ENCODE data around the gene C5AR1. TPM values are rescaled to one million over a fixed set of nuclear protein-coding genes. Genes with fewer than 3 reads are reported as not detected.

The C5AR1 gene
- total RNA-seq (2022; extraction: Qiagen RNA extraction; ENCODE audit: low read depth) = 1.6 to 3.0 TPM (median 2.5 TPM) in 5 replicates

GRCh38 chr19:47309608-47310007, at the start of gene C5AR1:
Gene C5AR1 (plus strand): TSS chr19:47309861. CDS start chr19:47309896, 35 bp downstream.

GRCh38 chr19:47274071-47274890, 35.4 kb upstream of the C5AR1 start, which contains the start of gene INAFM1:
Gene INAFM1 (plus strand): TSS chr19:47274885. CDS start chr19:47274920, 35 bp downstream.

GRCh38 chr19:47331931-47332547, 22.4 kb downstream of the C5AR1 start, which contains the start of gene C5AR2:
Gene C5AR2 (plus strand): TSS chr19:47332175. CDS start chr19:47340800, 8,625 bp downstream.

GRCh38 chr19:47348819-47349795, 39.4 kb downstream of the C5AR1 start, which contains the start of gene DHX34:
Gene DHX34 (plus strand): TSS chr19:47349315. CDS start chr19:47353031, 3,716 bp downstream.

Other genes with a start within 250 kb of the C5AR1 start
- gene ZC3H4, start 196.1 kb upstream of the C5AR1 start, total RNA-seq (2022; extraction: Qiagen RNA extraction; ENCODE audit: low read depth) = 18.4 to 23.8 TPM (median 20.5 TPM) in 5 replicates
- gene SAE1, start 179.0 kb upstream of the C5AR1 start, total RNA-seq (2022; extraction: Qiagen RNA extraction; ENCODE audit: low read depth) = 208 to 237 TPM (median 216 TPM) in 5 replicates
- gene BBC3, start 78.7 kb upstream of the C5AR1 start, total RNA-seq (2022; extraction: Qiagen RNA extraction; ENCODE audit: low read depth) = 14.6 to 30.6 TPM (median 28.4 TPM) in 5 replicates
- 21.5 to 29.7 TPM (median 25.9 TPM) in 5 replicates for gene CCDC9, start 53.3 kb upstream of the C5AR1 start, total RNA-seq (2022; extraction: Qiagen RNA extraction; ENCODE audit: low read depth)
- gene INAFM1, start 35.0 kb upstream of the C5AR1 start, total RNA-seq (2022; extraction: Qiagen RNA extraction; ENCODE audit: low read depth) = 4.4 to 12.1 TPM (median 10.8 TPM) in 5 replicates
- 3.1 to 10.0 TPM (median 7.5 TPM) in 5 replicates for gene C5AR2, start 22.3 kb downstream of the C5AR1 start, total RNA-seq (2022; extraction: Qiagen RNA extraction; ENCODE audit: low read depth)
- 18.3 to 41.9 TPM (median 38.6 TPM) in 5 replicates for gene DHX34, start 39.5 kb downstream of the C5AR1 start, total RNA-seq (2022; extraction: Qiagen RNA extraction; ENCODE audit: low read depth)
- gene MEIS3, start 109.7 kb downstream of the C5AR1 start, total RNA-seq (2022; extraction: Qiagen RNA extraction; ENCODE audit: low read depth) = 28.9 to 46.6 TPM (median 36.9 TPM) in 5 replicates
- 0.18 to 1.1 TPM (median 0.40 TPM) in 5 replicates for gene SLC8A2, start 162.0 kb downstream of the C5AR1 start, total RNA-seq (2022; extraction: Qiagen RNA extraction; ENCODE audit: low read depth)
- 18.5 to 21.5 TPM (median 19.6 TPM) in 5 replicates for gene KPTN, start 174.4 kb downstream of the C5AR1 start, total RNA-seq (2022; extraction: Qiagen RNA extraction; ENCODE audit: low read depth)
- 84.2 to 111 TPM (median 92.8 TPM) in 5 replicates for gene NAPA, start 205.2 kb downstream of the C5AR1 start, total RNA-seq (2022; extraction: Qiagen RNA extraction; ENCODE audit: low read depth)

Measured in A549 treated with ZK216348 at 1 μM for 4 hours (cell line).